Airway epithelial cell (primary cell): ENCODE data around the gene PTGIS. TPM values are rescaled to one million over a fixed set of nuclear protein-coding genes. Genes with fewer than 3 reads are reported as not detected.

Source experiments
- total RNA-seq: library from RNA; depleted of rRNA; stranded (reverse); fragments of >200 nt; gene quantifications from 2 replicates; pipeline ENCODE4 v1.2.3, GENCODE V29; 2015

The PTGIS gene
- total RNA-seq = not detected in 2 replicates

DNA sequence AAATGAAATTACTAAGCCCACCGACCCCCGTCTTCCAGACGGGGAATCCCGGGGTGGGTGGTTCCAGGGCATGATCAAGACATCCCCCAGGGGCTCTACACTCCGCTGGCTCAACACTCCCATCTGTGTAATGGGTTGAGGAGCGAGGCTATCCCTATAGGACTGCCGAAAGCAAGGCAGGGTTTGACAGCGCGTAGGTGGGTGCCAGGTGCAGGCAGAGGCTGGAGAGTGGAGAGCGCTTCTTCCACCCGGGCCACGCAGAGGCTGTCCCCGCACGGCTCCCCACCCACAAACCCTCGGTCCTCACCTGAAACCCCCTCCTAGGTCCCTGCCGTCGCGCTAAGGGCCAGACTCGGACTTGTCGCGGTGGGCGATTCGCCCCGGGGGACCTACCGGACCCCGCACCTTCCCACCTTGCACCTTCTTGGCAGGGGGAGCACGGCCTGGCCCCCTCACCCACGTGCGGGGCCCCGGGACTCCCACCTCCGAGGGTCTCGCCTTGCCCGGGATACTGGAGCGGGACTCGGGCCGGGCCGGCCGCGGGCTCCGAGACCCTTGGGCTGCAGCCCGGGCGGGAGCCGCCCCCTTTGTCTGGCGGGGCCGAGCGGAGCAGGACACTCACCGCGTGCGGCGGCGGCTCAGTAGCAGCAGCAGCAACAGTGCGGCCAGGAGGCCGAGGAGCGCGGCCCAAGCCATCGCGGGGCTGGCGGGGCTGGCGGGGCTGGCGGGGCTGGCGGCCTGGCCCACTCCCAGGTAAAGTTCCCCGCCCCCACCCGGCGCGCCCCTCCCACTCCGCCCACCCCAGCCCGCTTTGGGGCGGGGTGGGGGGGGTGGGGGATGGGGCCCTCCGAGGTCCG lies at the start of gene PTGIS:
PTGIS (minus strand) TSS at position 717 of the 857 bp plus-strand sequence; CDS start at position 696, 21 bp downstream.

GRCh38 chr20:49482621-49483017 lies 85.3 kb downstream of the PTGIS start, which contains the start of gene KCNB1:
Gene KCNB1, minus strand, starts transcription at chr20:49482668. Its CDS starts 188 bp downstream, at chr20:49482480.

Other genes with a start within 250 kb of the PTGIS start
- not detected in 2 replicates for gene KCNB1, start 85.5 kb downstream of the PTGIS start, total RNA-seq
- 12.8 and 17.9 TPM in 2 replicates for gene B4GALT5, start 145.7 kb upstream of the PTGIS start, total RNA-seq
- gene SLC9A8, start 244.7 kb upstream of the PTGIS start, total RNA-seq = 3.3 and 3.6 TPM in 2 replicates